Effector memory CD8-positive, alpha-beta T cell (primary cell): ENCODE measurements around the gene CEP43.

Experiments used
- ATAC-seq: fragments of 150-1000 bp; cut with Tn5 transposase; replicated peaks from 2 replicates; pipeline ENCODE4 v1.10.0; 2021; ENCODE audit warnings: mild to moderate bottlenecking, moderate library complexity
- DNase-seq, 3 experiments: peaks; one replicate each; pipeline ENCODE4 v3.0.0; 2021
- H3K27ac Mint-ChIP-seq, 2 donors: one replicate each; pipeline ENCODE4 v1.8.0; 2022; ENCODE audit warnings: mild to moderate bottlenecking in 2 of 2, mixed read lengths in 2 of 2, moderate library complexity in 2 of 2
- H3K27me3 Mint-ChIP-seq, 2 donors: one replicate each; pipeline ENCODE4 v1.8.0; 2022; ENCODE audit warnings: mixed read lengths in 2 of 2
- H3K36me3 Mint-ChIP-seq: one replicate; pipeline ENCODE4 v1.8.0; 2022; ENCODE audit warnings: mild to moderate bottlenecking, moderate library complexity, mixed read lengths; ENCODE audit not compliant: insufficient read depth
- H3K4me1 Mint-ChIP-seq, 2 donors: one replicate each; pipeline ENCODE4 v1.8.0; 2022; ENCODE audit warnings: low read depth in 2 of 2, mixed read lengths in 2 of 2
- H3K4me3 Mint-ChIP-seq, 2 donors: one replicate each; pipeline ENCODE4 v1.8.0; 2022; ENCODE audit warnings: mild to moderate bottlenecking in 2 of 2, mixed read lengths in 2 of 2, moderate library complexity in 2 of 2
- H3K9me3 Mint-ChIP-seq, 2 donors: one replicate each; pipeline ENCODE4 v1.8.0; 2022; ENCODE audit warnings: mixed read lengths in 2 of 2

The CEP43 gene

DNA sequence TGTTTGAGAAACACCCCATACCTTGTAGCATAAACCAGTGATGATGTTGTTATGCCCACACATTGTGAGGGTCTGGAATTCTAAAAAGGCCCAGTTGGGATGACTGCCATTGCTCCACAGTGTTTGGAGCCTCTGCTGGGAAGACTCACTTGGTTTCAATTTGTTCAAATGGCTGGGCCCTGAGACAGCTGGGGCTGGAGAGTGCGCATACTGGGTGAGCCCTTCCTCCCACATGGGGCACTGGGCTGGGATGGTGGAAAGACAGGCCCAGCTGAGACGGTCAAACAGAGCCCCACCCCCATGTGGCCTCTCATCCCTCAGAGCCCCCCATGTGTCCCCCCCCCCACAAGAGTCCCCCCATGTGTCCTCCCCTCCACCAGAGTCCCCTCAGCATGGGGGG, 22.6 kb upstream of the CEP43 start:
- no peaks in the 10 kb centered on the region for H3K36me3 Mint-ChIP-seq
- DNase-seq: no peak
- no peak overlapping the region for H3K4me3 Mint-ChIP-seq
- ATAC-seq: no peak
- H3K9me3 Mint-ChIP-seq: no peaks in the 10 kb centered on the region
- H3K4me1 Mint-ChIP-seq: peaks cover 0 to 2% of the 10 kb centered on the region in 2 donors
- H3K27me3 Mint-ChIP-seq: no peaks in the 10 kb centered on the region
- H3K27ac Mint-ChIP-seq: no peak overlapping the region

DNA sequence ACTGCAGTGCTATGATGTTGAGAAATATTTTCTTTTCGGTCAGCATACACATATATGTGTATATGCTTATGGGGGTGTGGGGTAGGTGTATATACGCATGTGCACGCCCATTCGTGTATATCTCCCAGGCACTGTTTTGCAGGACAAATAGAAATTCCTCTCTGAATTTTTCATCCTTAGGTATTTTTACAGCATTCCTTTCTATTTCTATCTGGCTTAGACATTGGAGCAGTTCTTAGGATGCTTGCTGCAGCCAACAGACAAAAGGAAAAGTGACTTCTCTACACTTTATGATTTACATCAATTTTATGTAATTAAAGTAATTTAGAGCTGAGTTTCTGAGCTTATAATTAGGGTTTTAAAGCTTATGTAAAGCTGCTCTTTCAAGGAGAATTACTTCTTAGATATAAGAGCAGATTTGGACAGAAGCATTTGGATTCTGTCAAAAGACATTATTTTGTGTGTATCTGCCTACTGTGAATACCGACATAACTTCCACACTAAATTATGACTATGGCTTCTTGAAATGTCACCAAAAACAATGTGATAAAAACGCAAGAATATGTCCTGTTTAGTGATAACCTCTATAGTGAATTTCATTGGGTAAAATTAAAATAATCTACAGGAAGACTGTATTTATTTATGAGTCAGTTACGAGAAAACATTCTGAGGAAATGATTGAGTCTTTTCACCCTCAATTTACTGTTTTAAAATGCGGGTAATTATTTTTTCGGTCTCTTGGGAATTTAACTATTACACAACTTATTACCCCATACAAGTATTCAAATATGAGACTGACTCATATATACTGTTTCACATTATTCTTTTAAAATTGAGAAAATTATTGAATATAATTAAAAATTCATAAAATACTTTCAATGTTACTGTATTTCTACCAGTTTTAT, 21.3 kb upstream of the CEP43 start:
- Mint-ChIP-seq H3K4me1 (peaks cover 0 to 2% of the 10 kb centered on the region in 2 donors), H3K27ac (no peak overlapping the region), H3K9me3 (no peaks in the 10 kb centered on the region), H3K36me3 (no peaks in the 10 kb centered on the region), H3K27me3 (no peaks in the 10 kb centered on the region), H3K4me3 (no peak overlapping the region)
- DNase-seq (no peak), ATAC-seq (no peak)

DNA sequence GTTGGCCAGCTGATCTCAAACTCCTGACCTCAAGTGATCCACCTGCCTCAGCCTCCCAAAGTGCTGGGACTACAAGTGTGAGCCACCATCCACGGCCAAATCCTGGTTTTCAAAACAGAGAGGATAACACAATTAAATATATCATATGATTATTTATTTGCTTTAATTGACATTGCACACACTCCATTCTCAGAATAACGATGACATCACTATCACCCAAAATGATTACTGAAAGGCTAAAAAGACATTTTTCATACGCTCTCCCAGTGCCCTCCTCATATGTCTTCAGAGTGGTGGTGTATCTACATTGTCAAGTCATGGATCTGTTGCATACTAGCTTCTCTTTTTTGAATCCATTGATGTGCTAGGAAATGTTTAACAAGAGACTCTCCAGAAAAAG, 18.5 kb upstream of the CEP43 start:
- ATAC-seq (no peak), DNase-seq (no peak)
- no peaks in the 10 kb centered on the region for H3K27me3 Mint-ChIP-seq
- no peaks in the 10 kb centered on the region for H3K4me1 Mint-ChIP-seq
- no peaks in the 10 kb centered on the region for H3K9me3 Mint-ChIP-seq
- H3K27ac Mint-ChIP-seq: no peak overlapping the region
- no peaks in the 10 kb centered on the region for H3K36me3 Mint-ChIP-seq
- no peak overlapping the region for H3K4me3 Mint-ChIP-seq

DNA sequence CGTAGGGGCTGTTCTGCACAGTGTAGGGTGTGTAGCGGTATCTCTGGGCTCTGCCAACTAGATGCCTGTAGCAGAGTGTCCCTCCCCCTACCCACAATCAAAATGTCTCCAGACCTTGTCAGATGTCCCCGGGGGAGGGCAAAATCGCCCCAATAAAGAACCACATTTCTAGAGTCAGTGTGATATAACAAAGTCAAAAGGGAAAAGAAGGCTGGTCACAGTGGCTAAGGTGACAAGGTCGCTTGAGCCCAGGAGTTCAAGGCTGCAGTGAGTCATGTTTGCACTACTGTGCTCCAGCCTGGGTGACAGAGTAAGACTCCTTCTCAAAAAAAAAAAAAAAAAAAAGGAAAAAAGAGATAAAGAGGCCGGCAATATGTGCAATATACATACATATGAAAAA, 11.7 kb upstream of the CEP43 start:
- Mint-ChIP-seq H3K4me3 (no peak overlapping the region), H3K27ac (no peak overlapping the region), H3K4me1 (peaks cover 2 to 8% of the 10 kb centered on the region in 2 donors), H3K36me3 (no peaks in the 10 kb centered on the region), H3K27me3 (no peaks in the 10 kb centered on the region), H3K9me3 (no peaks in the 10 kb centered on the region)
- DNase-seq (no peak), ATAC-seq (no peak)

DNA sequence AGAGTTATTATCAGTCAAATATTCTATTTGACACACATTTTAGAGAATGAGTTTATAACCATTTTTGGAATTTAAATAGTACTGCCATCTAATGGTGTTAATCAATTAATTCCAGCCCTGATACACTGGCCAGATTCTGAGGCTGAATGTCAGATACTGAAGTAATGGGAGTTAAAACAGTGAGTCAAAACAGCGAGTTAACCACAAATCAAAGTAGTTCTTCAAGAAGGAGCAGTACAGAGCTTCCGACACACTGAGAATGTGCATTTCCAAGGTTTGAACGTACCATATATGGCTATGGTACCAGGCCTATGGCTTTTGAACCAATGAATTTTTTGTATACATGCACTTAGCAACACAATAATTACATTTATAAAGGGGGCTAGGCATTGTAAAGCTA, 11.3 kb upstream of the CEP43 start:
- ATAC-seq (no peak), DNase-seq (no peak)
- Mint-ChIP-seq H3K36me3 (no peaks in the 10 kb centered on the region), H3K27me3 (no peaks in the 10 kb centered on the region), H3K9me3 (no peaks in the 10 kb centered on the region), H3K27ac (no peak overlapping the region), H3K4me1 (peaks cover 2 to 8% of the 10 kb centered on the region in 2 donors), H3K4me3 (no peak overlapping the region)

DNA sequence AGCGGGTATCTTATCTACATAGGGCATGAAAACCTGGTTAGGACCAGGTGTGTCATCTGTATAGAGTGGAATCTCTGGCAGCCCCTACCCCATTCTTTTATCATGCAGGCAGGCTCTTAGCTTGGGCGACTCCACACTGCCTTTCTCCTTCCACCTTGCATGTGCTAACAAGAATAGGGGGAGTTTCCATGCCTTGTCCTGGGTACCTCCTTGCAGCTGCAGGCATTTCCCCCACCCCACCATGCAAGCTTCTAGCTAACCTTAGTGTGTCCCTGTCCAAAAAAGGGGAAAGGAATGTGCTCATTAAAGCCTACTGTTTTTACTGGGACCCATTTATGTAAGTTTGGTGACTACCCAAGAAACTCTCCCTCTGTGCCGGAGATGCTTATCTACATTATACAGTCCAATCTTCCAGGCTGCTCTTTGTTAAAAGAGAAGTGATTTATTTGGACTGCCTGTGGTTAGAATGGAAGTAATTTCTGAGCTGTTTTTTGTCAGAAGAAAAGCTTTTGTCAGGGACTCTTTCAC, 10.5 kb upstream of the CEP43 start:
- ATAC-seq (no peak), DNase-seq (no peak)
- no peak overlapping the region for H3K4me3 Mint-ChIP-seq
- H3K27ac Mint-ChIP-seq: no peak overlapping the region
- no peaks in the 10 kb centered on the region for H3K27me3 Mint-ChIP-seq
- peaks cover 2 to 8% of the 10 kb centered on the region in 2 donors for H3K4me1 Mint-ChIP-seq
- no peaks in the 10 kb centered on the region for H3K9me3 Mint-ChIP-seq
- no peaks in the 10 kb centered on the region for H3K36me3 Mint-ChIP-seq

DNA sequence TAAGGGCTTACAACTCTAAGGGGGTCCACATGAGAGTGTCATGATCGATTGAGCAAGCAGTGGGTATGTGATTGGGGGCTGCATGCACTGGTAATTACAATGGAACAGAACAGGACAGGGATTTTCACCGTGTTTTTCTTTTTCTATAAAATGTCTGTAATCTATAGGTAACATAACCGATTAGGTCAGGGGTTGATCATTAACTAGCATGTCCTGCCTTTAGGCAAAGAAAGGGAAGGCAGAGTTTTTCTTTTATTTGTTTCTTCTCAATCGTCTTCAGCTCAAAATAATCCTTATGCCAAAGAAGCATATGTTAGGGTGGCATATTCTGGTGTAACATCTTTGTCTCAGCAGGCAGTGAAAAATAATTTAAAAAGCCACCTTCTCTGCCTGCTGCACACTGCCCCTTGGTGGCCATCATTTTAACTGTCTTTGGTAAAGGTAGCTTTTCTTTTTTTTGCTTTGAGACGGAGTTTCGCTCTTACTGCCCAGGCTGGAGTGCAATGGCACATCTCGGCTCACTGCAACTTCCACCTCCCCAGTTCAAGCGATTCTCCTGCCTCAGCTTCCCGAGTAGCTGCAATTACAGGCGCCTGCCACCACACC, 9.7 kb upstream of the CEP43 start:
- H3K9me3 Mint-ChIP-seq: no peaks in the 10 kb centered on the region
- no peaks in the 10 kb centered on the region for H3K27me3 Mint-ChIP-seq
- H3K4me3 Mint-ChIP-seq: no peak overlapping the region
- peaks cover 2 to 8% of the 10 kb centered on the region in 2 donors for H3K4me1 Mint-ChIP-seq
- H3K36me3 Mint-ChIP-seq: no peaks in the 10 kb centered on the region
- peak; percentile 25 to 48 (median 39) for DNase-seq
- peak; percentile 91 for ATAC-seq
- H3K27ac Mint-ChIP-seq: peak overlapping the region in 1 of 2 donors; percentile 38

DNA sequence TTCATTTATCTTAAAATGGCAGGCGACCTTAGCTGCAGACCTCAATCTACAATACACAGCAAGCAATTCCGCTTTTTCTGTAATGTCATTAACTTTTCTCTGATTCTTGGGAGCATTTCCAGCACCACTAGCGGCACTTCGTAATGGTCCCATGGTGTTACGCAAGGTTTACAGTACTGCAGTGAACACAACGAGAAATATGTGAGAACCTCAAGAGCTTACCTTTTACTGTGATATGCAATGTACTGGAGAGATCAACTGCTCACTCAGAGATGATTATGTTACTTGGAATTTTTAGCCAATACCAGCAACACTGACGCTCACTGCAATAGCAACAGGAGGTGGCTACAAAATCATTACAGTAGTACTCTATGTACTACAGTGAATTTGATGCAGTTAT, 2.8 kb upstream of the CEP43 start:
- peaks cover 21 to 23% of the 10 kb centered on the region in 2 donors for H3K4me1 Mint-ChIP-seq
- H3K27me3 Mint-ChIP-seq: no peaks in the 10 kb centered on the region
- H3K36me3 Mint-ChIP-seq: no peaks in the 10 kb centered on the region
- DNase-seq (no peak), ATAC-seq (no peak)
- H3K27ac Mint-ChIP-seq: no peak overlapping the region
- no peaks in the 10 kb centered on the region for H3K9me3 Mint-ChIP-seq
- H3K4me3 Mint-ChIP-seq: no peak overlapping the region

DNA sequence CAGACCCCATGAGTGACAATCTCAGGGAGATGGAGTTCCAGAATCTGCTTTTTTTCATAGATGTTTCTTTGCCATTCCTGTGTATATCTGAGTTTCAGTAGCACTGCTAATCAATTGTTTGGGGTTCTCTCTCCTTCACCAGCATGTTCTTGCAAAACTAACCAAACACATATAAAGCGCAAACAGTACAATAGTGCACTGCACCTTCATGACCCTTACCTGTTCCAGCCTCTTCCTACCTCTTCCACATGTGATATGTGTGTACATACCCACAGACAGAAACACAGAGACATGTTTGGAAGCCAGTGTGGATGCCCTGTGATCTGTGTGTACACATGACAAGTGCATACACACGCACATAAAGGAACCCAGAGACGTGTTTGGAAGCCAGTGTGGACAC, 1.8 kb upstream of the CEP43 start:
- Mint-ChIP-seq H3K27ac (no peak overlapping the region), H3K4me1 (peaks cover 23 to 29% of the 10 kb centered on the region in 2 donors), H3K27me3 (no peaks in the 10 kb centered on the region), H3K36me3 (no peaks in the 10 kb centered on the region), H3K4me3 (peak overlapping the region; percentile 83), H3K9me3 (no peaks in the 10 kb centered on the region)
- ATAC-seq: no peak
- no peak for DNase-seq

DNA sequence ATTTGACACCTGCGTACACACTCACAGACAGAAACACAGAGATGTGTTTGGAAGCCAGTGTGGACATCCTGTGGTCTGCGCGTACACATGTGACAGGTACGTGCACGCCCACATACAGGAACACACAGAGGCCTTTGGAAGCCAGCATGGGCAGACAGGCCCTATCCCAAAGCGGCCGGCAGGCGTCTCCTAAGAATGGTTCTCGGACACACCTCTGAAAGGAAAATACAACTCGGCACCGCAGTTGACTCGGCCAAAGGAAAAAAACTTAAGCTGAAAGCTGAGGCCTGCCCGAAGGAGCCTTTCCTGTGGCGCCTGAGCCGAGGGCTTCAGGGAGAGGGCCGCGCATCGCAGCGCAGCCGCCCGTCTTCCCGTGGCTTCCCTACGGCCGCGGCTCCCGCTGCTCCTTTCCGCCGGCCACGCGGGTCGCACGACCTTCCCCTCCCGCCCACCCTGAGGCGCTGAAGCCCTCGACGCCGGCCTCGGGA, 1.4 kb upstream of the CEP43 start:
- Mint-ChIP-seq H3K4me1 (peaks cover 23 to 29% of the 10 kb centered on the region in 2 donors), H3K27me3 (no peaks in the 10 kb centered on the region), H3K27ac (no peak overlapping the region), H3K9me3 (no peaks in the 10 kb centered on the region), H3K36me3 (no peaks in the 10 kb centered on the region), H3K4me3 (peak overlapping the region; percentile 83)
- DNase-seq (peak; percentile 18 to 27 (median 26)), ATAC-seq (peak; percentile 18)

DNA sequence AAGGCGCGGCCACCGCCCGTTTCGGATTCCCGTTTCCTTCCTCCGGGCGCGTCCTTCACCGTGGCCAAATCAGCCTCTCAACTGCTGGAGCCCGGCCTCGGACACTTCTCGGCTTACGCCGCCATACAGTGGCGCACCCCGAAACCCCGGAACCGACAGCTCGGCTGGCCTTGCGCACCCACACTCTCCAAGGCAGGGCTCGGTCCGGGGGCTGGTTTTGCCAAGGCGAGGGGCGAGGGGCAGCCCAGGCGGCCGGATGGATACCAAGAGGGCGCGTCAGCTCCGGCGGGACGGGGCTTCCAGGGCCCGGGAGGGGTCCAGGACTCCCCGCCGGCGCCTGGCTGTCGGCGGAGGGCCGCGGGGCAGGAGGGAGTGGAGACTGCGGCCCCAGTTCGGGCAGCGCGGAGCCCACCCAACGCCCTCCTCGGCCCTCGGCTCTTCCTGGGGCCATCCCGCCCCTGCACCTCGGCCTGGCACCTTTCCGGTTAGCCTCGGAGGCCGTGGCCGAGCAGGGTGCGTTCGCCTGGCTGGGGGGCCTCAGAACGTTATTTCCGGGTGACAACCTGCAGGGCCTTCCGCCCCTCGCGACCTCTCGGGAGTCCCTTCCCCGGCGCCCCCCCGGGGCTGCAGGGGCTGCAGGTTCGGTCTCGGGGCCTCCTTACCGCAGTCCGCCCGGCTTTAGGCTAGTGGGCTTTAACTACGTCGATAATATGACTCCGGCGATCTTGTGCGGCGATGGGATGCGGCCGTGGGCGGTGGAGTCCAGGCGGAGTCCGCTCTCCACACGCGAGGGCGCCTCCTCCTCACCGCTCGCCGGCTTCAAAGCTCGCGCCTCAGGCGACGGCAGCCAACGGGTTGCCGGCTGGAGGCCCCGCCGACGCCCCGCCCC, 697 bp upstream of the CEP43 start:
- no peaks in the 10 kb centered on the region for H3K9me3 Mint-ChIP-seq
- H3K27ac Mint-ChIP-seq: peak overlapping the region in 1 of 2 donors; percentile 72
- peak in 1 of 3 experiments; percentile 4 for DNase-seq
- no peaks in the 10 kb centered on the region for H3K36me3 Mint-ChIP-seq
- peak; percentile 1 for ATAC-seq
- H3K4me1 Mint-ChIP-seq: peaks cover 23 to 29% of the 10 kb centered on the region in 2 donors
- H3K4me3 Mint-ChIP-seq: peak overlapping the region; percentile 83
- no peaks in the 10 kb centered on the region for H3K27me3 Mint-ChIP-seq

DNA sequence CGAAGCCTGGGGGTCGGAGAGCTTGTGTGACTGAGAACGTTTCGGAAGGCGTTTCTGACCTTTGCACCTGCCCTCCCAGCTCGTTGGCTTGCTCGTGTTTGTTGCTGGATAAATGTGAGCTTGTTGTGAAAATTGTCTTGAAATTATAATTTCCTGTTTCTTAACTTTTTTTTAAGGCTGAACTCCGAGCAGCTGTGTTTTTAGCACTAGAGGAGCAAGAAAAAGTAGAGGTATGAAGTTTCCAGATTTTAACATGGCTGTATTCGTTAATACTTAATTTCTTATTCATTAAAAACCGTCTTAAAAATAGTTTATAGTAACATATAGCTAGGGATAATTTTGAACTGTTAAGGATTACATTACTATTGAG, 672 bp downstream of the CEP43 start:
- H3K27me3 Mint-ChIP-seq: no peaks in the 10 kb centered on the region
- H3K27ac Mint-ChIP-seq: peak overlapping the region; percentile 72 to 91
- ATAC-seq (no peak), DNase-seq (no peak)
- no peaks in the 10 kb centered on the region for H3K36me3 Mint-ChIP-seq
- no peaks in the 10 kb centered on the region for H3K9me3 Mint-ChIP-seq
- H3K4me1 Mint-ChIP-seq: peaks cover 23 to 29% of the 10 kb centered on the region in 2 donors
- H3K4me3 Mint-ChIP-seq: peak overlapping the region; percentile 83 to 88

DNA sequence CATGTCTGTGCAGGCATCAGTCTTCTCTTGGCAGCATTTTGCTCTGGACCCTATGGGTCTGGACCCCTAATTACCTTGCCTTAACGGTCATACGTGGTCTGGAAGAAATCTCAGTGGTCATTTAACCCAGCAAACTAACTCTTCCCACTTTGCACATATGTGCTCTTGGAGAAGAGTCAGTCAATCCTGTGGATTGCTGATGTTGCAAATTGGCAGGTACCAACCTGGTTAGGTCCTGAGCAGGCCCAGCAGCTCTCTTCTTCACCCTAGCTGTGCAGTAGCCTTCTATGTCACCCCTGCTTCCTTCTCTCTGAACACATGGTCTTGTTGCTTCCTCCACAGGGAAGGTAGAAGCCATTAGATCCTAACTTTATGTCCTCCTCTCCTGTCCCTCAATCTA, 1.6 kb downstream of the CEP43 start:
- DNase-seq: no peak
- Mint-ChIP-seq H3K27ac (peak overlapping the region; percentile 32 to 91), H3K36me3 (peaks cover 5% of the 10 kb centered on the region), H3K9me3 (no peaks in the 10 kb centered on the region), H3K4me1 (peaks cover 23 to 31% of the 10 kb centered on the region in 2 donors), H3K27me3 (no peaks in the 10 kb centered on the region), H3K4me3 (peak overlapping the region; percentile 38 to 88)
- no peak for ATAC-seq
